ENCODE measurements around the gene MAGEA11.

DNA sequence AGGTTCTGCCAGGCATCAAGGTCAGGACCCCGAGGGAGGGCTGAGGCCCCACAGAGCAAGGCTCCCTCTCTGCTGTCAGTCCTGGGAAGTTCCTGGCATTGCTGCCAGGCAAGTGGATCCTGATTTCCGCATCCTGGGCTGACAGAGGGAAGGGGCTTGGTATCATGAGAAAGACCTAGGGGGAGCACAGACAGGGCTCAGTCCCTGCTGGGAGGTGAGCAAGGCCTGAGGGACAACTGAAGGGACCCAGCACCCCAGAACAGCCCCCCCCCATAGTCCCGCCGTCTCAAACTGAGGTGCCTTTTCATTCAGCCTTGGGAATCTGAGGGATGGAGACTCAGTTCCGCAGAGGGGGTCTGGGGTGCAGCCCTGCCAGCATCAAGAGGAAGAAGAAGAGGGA is 971 bp downstream of the MAGEA11 start:
- TF ChIP-seq POLR2A (IDR thresholded peaks at IDR 0.05) = no peak
- TF ChIP-seq, protein P1, sequence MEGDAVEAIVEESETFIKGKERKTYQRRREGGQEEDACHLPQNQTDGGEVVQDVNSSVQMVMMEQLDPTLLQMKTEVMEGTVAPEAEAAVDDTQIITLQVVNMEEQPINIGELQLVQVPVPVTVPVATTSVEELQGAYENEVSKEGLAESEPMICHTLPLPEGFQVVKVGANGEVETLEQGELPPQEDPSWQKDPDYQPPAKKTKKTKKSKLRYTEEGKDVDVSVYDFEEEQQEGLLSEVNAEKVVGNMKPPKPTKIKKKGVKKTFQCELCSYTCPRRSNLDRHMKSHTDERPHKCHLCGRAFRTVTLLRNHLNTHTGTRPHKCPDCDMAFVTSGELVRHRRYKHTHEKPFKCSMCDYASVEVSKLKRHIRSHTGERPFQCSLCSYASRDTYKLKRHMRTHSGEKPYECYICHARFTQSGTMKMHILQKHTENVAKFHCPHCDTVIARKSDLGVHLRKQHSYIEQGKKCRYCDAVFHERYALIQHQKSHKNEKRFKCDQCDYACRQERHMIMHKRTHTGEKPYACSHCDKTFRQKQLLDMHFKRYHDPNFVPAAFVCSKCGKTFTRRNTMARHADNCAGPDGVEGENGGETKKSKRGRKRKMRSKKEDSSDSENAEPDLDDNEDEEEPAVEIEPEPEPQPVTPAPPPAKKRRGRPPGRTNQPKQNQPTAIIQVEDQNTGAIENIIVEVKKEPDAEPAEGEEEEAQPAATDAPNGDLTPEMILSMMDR (IDR thresholded peaks at IDR 0.05) = no peak
- no peak for TF ChIP-seq EP300 (IDR thresholded peaks at IDR 0.05)
- no peak for TF ChIP-seq POLR2AphosphoS5 (IDR thresholded peaks at IDR 0.05)
